22Rv1 (cell line): ENCODE data around the gene ZSWIM2.

Experiments used
- ZFX ChIP-seq: fragments of 450-650 bp; IDR thresholded peaks from 2 replicates; pipeline ENCODE4 v1.6.1; 2017; ENCODE audit warnings: antibody characterized with exemption, borderline replicate concordance
- TF ChIP-seq, protein P1 (sequence below): fragments of 450-650 bp; IDR thresholded peaks from 2 replicates; pipeline ENCODE4 v1.5.1; 2017; ENCODE audit warnings: mild to moderate bottlenecking

GRCh38 chr2:186894478-186894877, 45.5 kb upstream of the ZSWIM2 start:
- TF ChIP-seq, protein P1, sequence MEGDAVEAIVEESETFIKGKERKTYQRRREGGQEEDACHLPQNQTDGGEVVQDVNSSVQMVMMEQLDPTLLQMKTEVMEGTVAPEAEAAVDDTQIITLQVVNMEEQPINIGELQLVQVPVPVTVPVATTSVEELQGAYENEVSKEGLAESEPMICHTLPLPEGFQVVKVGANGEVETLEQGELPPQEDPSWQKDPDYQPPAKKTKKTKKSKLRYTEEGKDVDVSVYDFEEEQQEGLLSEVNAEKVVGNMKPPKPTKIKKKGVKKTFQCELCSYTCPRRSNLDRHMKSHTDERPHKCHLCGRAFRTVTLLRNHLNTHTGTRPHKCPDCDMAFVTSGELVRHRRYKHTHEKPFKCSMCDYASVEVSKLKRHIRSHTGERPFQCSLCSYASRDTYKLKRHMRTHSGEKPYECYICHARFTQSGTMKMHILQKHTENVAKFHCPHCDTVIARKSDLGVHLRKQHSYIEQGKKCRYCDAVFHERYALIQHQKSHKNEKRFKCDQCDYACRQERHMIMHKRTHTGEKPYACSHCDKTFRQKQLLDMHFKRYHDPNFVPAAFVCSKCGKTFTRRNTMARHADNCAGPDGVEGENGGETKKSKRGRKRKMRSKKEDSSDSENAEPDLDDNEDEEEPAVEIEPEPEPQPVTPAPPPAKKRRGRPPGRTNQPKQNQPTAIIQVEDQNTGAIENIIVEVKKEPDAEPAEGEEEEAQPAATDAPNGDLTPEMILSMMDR: no peak
- TF ChIP-seq ZFX: no peak
